ENCODE results near the gene KDM6A.

Gene KDM6A

GRCh38 chrX:44975666-44976263, 102.8 kb downstream of the KDM6A start (continued):
- TF ChIP-seq ZNF565 (CRISPR knock-in tag; conservative IDR thresholded peaks at IDR 0.05; ENCODE audit: low read depth) = no peak
- TF ChIP-seq SNAI2 (CRISPR knock-in tag; IDR thresholded peaks at IDR 0.05) = no peak
- TF ChIP-seq ARNTL (CRISPR knock-in tag; IDR thresholded peaks at IDR 0.05; ENCODE audit: borderline replicate concordance, low read depth) = no peak
- TF ChIP-seq CSDC2 (CRISPR knock-in tag; IDR thresholded peaks at IDR 0.05) = no peak
- no peak for TF ChIP-seq TCF4 (CRISPR knock-in tag; IDR thresholded peaks at IDR 0.05; ENCODE audit: borderline replicate concordance)
- TF ChIP-seq PPARA (CRISPR knock-in tag; IDR thresholded peaks at IDR 0.05; ENCODE audit: borderline replicate concordance) = no peak
- no peak for TF ChIP-seq RARB (CRISPR knock-in tag; IDR thresholded peaks at IDR 0.05)
- TF ChIP-seq, protein P1, sequence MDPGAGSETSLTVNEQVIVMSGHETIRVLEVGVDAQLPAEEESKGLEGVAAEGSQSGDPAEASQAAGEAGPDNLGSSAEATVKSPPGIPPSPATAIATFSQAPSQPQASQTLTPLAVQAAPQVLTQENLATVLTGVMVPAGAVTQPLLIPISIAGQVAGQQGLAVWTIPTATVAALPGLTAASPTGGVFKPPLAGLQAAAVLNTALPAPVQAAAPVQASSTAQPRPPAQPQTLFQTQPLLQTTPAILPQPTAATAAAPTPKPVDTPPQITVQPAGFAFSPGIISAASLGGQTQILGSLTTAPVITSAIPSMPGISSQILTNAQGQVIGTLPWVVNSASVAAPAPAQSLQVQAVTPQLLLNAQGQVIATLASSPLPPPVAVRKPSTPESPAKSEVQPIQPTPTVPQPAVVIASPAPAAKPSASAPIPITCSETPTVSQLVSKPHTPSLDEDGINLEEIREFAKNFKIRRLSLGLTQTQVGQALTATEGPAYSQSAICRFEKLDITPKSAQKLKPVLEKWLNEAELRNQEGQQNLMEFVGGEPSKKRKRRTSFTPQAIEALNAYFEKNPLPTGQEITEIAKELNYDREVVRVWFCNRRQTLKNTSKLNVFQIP (CRISPR knock-in tag; IDR thresholded peaks at IDR 0.05; ENCODE audit: borderline replicate concordance, low read depth) = no peak
- no peak for TF ChIP-seq BACH2 (CRISPR knock-in tag; IDR thresholded peaks at IDR 0.05; ENCODE audit: borderline replicate concordance)
- TF ChIP-seq ISL1 (CRISPR knock-in tag; IDR thresholded peaks at IDR 0.05) = no peak
- no peak for TF ChIP-seq ZNF8 (CRISPR knock-in tag; IDR thresholded peaks at IDR 0.05)

DNA sequence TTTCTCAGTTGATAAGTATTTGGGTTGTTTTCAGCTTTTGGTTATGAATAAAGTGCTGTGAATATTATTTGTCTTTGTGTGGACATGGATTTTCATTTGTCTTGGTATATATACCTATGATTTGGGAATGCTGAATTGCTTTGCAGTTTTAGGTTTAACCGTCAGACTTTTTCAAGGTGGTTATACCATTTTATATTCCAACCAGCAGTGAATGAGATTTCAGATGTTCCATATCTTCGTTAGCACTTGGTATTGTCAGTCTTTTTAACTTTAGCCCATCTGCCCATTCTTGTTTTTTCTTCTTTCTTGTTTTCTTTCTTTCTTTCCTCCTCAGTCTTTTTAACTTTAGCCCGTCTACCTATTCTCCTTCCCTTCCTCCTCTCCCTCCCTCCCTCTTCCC, 106.0 kb downstream of the KDM6A start:
- TF ChIP-seq CSRNP3 (CRISPR knock-in tag; IDR thresholded peaks at IDR 0.05) (no peak), TOX (CRISPR knock-in tag; IDR thresholded peaks at IDR 0.05; ENCODE audit: borderline replicate concordance) (no peak), ZNF70 (CRISPR knock-in tag; IDR thresholded peaks at IDR 0.05) (no peak), TCF4 (CRISPR knock-in tag; IDR thresholded peaks at IDR 0.05; ENCODE audit: borderline replicate concordance) (no peak), CSDC2 (CRISPR knock-in tag; IDR thresholded peaks at IDR 0.05) (no peak), CREB5 (CRISPR knock-in tag; IDR thresholded peaks at IDR 0.05; ENCODE audit: low read depth) (no peak)
- no peak for ATAC-seq

- no peak for TF ChIP-seq SNAI2 (CRISPR knock-in tag; IDR thresholded peaks at IDR 0.05)
- no peak for TF ChIP-seq GLIS3 (CRISPR knock-in tag; IDR thresholded peaks at IDR 0.05)
- no peak for TF ChIP-seq ZNF8 (CRISPR knock-in tag; IDR thresholded peaks at IDR 0.05)
- TF ChIP-seq ZFP30 (CRISPR knock-in tag; IDR thresholded peaks at IDR 0.05) = no peak
- no peak for TF ChIP-seq CSDC2 (CRISPR knock-in tag; IDR thresholded peaks at IDR 0.05)
- TF ChIP-seq TCF4 (CRISPR knock-in tag; IDR thresholded peaks at IDR 0.05; ENCODE audit: borderline replicate concordance) = no peak
- TF ChIP-seq, protein P1 (CRISPR knock-in tag; IDR thresholded peaks at IDR 0.05; ENCODE audit: borderline replicate concordance, low read depth) = no peak
- no peak for TF ChIP-seq ZFP3 (CRISPR knock-in tag; IDR thresholded peaks at IDR 0.05)
- TF ChIP-seq, protein P2, sequence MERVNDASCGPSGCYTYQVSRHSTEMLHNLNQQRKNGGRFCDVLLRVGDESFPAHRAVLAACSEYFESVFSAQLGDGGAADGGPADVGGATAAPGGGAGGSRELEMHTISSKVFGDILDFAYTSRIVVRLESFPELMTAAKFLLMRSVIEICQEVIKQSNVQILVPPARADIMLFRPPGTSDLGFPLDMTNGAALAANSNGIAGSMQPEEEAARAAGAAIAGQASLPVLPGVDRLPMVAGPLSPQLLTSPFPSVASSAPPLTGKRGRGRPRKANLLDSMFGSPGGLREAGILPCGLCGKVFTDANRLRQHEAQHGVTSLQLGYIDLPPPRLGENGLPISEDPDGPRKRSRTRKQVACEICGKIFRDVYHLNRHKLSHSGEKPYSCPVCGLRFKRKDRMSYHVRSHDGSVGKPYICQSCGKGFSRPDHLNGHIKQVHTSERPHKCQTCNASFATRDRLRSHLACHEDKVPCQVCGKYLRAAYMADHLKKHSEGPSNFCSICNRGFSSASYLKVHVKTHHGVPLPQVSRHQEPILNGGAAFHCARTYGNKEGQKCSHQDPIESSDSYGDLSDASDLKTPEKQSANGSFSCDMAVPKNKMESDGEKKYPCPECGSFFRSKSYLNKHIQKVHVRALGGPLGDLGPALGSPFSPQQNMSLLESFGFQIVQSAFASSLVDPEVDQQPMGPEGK (CRISPR knock-in tag; IDR thresholded peaks at IDR 0.05; ENCODE audit: borderline replicate concordance) = no peak
- TF ChIP-seq PPARA (CRISPR knock-in tag; IDR thresholded peaks at IDR 0.05; ENCODE audit: borderline replicate concordance) = no peak
- TF ChIP-seq CREB5 (CRISPR knock-in tag; IDR thresholded peaks at IDR 0.05; ENCODE audit: low read depth) = no peak
- TF ChIP-seq ESRRG (CRISPR knock-in tag; IDR thresholded peaks at IDR 0.05) = no peak
- TF ChIP-seq ZNF565 (CRISPR knock-in tag; conservative IDR thresholded peaks at IDR 0.05; ENCODE audit: low read depth) = no peak
- no peak for TF ChIP-seq ARNTL (CRISPR knock-in tag; IDR thresholded peaks at IDR 0.05; ENCODE audit: borderline replicate concordance, low read depth)
- no peak for TF ChIP-seq BACH2 (CRISPR knock-in tag; IDR thresholded peaks at IDR 0.05; ENCODE audit: borderline replicate concordance)
- no peak for TF ChIP-seq CSRNP3 (CRISPR knock-in tag; IDR thresholded peaks at IDR 0.05)
- TF ChIP-seq OSR1 (CRISPR knock-in tag; IDR thresholded peaks at IDR 0.05) = no peak
- TF ChIP-seq TOX (CRISPR knock-in tag; IDR thresholded peaks at IDR 0.05; ENCODE audit: borderline replicate concordance) = no peak
- TF ChIP-seq ISL1 (CRISPR knock-in tag; IDR thresholded peaks at IDR 0.05) = no peak
- ATAC-seq = no peak
Observed at GRCh38 chrX:44980403-44980802, 107.4 kb downstream of the KDM6A start.

Measured in SK-N-SH treated with all-trans-retinoic acid at 6 μM for 48 hours (cell line).